ENCODE results near the gene ARVCF.
A peak's percentile ranks its signal among the peaks of the same experiment; 100 is the strongest.

ARVCF gene

DNA sequence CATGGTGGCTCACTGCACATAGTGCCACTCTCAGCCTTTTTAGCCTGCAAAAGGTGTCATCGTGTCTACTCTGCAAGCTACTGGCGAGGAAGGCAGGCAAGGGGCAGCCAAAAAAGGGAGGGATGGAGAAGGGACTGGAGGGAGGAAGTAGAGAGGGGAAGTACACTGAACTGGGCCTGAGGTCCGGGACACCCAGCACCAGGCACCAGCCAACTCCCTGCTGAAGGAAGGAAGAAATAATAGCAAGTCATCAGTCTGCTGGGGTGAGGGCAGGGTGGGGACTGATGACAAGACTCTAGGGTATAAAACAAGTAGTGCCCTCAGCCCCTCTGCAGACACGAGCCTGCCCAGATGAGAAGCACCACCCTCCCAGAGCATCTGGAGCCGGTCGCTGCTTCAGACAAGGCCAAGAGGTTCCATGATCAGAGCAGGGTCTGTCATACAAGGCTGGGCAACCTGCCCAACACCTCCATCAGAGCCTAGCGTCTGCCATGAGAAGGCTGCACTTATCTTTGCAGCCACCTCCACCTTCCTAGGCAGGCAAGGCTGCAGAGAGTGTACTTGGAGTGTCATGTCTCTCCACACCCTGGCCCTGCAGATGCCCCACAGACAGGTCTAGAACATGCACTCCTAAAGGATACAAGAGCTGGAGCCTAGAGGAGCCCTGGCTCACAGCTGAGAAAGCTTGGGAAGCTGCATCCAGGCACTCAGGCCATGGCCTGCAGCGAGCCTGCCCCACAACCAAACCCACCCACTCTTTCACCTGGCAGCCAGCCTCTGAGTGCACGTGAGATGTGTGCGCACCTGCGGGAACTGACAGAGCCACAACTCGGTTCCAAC is 84.0 kb downstream of the ARVCF start:
- Histone ChIP-seq H3K4me3 (replicated peaks; ENCODE audit: insufficient read depth, low read length) (no peak overlapping the region), H3K27ac (replicated peaks) (no peak overlapping the region), H3K27me3 (ENCODE audit: insufficient read depth, poor library complexity, severe bottlenecking) (no peaks in the 10 kb centered on the region)
- peak in 1 of 2 experiments; percentile 16 for DNase-seq (ENCODE audit: low read depth in 1 of 2, low spot score in 1 of 2)
- TF ChIP-seq SPI1 (IDR thresholded peaks at IDR 0.05; ENCODE audit: borderline replicate concordance, low read depth) (peak; percentile 71; the same call in 1 of the 2 replicates), REST (IDR thresholded peaks at IDR 0.05; ENCODE audit: insufficient replicate concordance, low read depth) (no peak)

- no peak for DNase-seq (ENCODE audit: low read depth in 1 of 2, low spot score in 1 of 2)
- no peaks in the 10 kb centered on the region for H3K27me3 ChIP-seq (ENCODE audit: insufficient read depth, poor library complexity, severe bottlenecking)
- TF ChIP-seq GABPA (IDR thresholded peaks at IDR 0.05; ENCODE audit: low read depth) = no peak
- TF ChIP-seq SPI1 (IDR thresholded peaks at IDR 0.05; ENCODE audit: borderline replicate concordance, low read depth) = no peak
- no peak for TF ChIP-seq REST (IDR thresholded peaks at IDR 0.05; ENCODE audit: insufficient replicate concordance, low read depth)
- no peak for TF ChIP-seq POLR2AphosphoS5 (IDR thresholded peaks at IDR 0.05; ENCODE audit: low read depth)
- TF ChIP-seq CTCF (IDR thresholded peaks at IDR 0.05; ENCODE audit: insufficient read depth, low read length) = no peak
- no peak overlapping the region for H3K4me3 ChIP-seq (replicated peaks; ENCODE audit: insufficient read depth, low read length)
- no peak overlapping the region for H3K27ac ChIP-seq (replicated peaks)
Measured at GRCh38 chr22:19931514-19931913, 85.1 kb downstream of the ARVCF start.

DNA sequence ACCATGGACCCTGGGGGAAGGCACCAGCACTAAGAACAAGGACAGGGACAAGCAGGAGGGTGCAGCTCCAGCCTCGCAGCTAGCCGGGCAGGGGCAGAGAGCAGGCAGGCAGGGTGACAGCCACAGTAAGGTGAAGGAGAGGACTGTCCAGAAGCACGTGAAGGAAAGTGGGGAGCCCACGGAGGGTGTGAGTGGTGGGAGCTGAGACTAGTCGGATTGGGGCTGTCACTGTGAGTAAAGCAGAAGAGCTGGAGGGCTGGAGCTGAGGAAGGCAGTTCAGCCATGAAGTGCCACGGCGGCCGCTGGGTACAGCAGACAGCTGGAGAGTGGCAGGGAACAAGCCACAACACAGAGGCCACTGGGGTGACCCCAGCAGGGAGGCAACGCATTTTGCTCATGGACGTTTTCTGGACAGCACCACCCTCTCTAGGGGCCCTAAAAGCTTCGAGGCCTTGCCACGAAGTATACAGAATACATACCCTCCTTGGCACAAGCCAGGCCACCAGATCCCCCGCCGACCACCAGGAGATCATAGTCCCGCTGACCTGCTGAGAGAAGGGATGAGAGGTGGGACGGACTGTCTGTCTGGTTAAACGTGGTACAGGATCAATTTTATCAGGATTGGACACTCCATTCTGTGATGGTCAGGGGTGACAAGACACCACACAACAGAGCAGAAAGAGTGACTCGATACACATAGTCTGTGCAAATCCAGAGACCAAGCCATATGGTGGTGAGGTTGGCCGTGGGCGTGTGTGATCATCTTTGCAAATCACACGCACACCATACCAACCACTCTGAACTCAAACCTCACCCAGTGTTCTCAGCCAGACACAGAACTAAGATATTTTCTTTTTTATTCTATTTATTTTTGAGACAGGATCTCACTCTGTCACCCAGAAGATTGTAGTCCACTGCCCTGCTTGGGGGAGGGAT is 85.8 kb downstream of the ARVCF start:
- H3K27ac ChIP-seq (replicated peaks) = no peak overlapping the region
- DNase-seq (ENCODE audit: low read depth in 1 of 2, low spot score in 1 of 2) = no peak
- H3K27me3 ChIP-seq (ENCODE audit: insufficient read depth, poor library complexity, severe bottlenecking) = no peaks in the 10 kb centered on the region
- TF ChIP-seq SPI1 (IDR thresholded peaks at IDR 0.05; ENCODE audit: borderline replicate concordance, low read depth) (no peak), CTCF (IDR thresholded peaks at IDR 0.05; ENCODE audit: insufficient read depth, low read length) (no peak), POLR2AphosphoS5 (IDR thresholded peaks at IDR 0.05; ENCODE audit: low read depth) (no peak), GABPA (IDR thresholded peaks at IDR 0.05; ENCODE audit: low read depth) (no peak), REST (IDR thresholded peaks at IDR 0.05; ENCODE audit: insufficient replicate concordance, low read depth) (no peak)
- H3K4me3 ChIP-seq (replicated peaks; ENCODE audit: insufficient read depth, low read length) = no peak overlapping the region

All from HL-60 (cell line).